CD4-positive, alpha-beta T cell (primary cell): ENCODE measurements around the gene SIL1. TPM values are rescaled to one million over a fixed set of nuclear protein-coding genes. Genes with fewer than 3 reads are reported as not detected.
"Not testable (repeated sequence)": the region's sequence is repeated elsewhere in the genome, so short reads cannot be mapped to it uniquely, and the experiment has no call there.

ENCODE experiments used
- ATAC-seq: fragments of 200-7000 bp; cut with Tn5 transposase; one replicate; pipeline ENCODE4 v1.10.0; 2022; ENCODE audit warnings: mild to moderate bottlenecking; ENCODE audit not compliant: poor library complexity
- CTCF ChIA-PET: fragments of 350-600 bp; sonication (Branson Sonifier 250); formaldehyde crosslinking; loops from one replicate; lab custom pipeline; 2021; ENCODE audit warnings: antibody characterized with exemption, inconsistent platforms; lab: Charles Lee
- POLR2A ChIA-PET: fragments of 350-600 bp; sonication (Branson Sonifier 250); formaldehyde crosslinking; loops from one replicate; lab custom pipeline; 2021; ENCODE audit warnings: antibody characterized with exemption, inconsistent platforms; lab: Charles Lee
- DNase-seq, 14 experiments: peaks; one replicate each; pipeline ENCODE4 v3.0.0-alpha.2; 2013 to 2020; ENCODE audit warnings: mixed read lengths in 2 of 14
- H3K27ac ChIP-seq, 2 donors: one replicate each; pipeline versions ENCODE4 v1.5.1 to v1.7.0; 2013; ENCODE audit warnings: low read length in 2 of 2, low read depth in 1 of 2, mild to moderate bottlenecking in 1 of 2
- H3K27me3 ChIP-seq, 2 experiments: 1 replicate in 1 of 2; 2 replicates in 1 of 2; pipeline versions ENCODE4 v1.6.1 to v1.7.0; 2013; ENCODE audit warnings: low read length in 2 of 2, control low read depth in 1 of 2, mild to moderate bottlenecking in 1 of 2, moderate library complexity in 1 of 2; ENCODE audit not compliant: insufficient read depth in 2 of 2, control insufficient read depth in 1 of 2
- H3K36me3 ChIP-seq: one replicate; pipeline ENCODE4 v1.6.1; 2013; ENCODE audit warnings: low read length, control low read depth; ENCODE audit not compliant: insufficient read depth
- H3K4me1 ChIP-seq: one replicate; pipeline ENCODE4 v1.6.1; 2013; ENCODE audit warnings: low read length, control low read depth; ENCODE audit not compliant: insufficient read depth
- H3K4me3 ChIP-seq: one replicate; pipeline ENCODE4 v1.5.1; 2013; ENCODE audit warnings: mild to moderate bottlenecking, low read length, moderate library complexity
- H3K9me3 ChIP-seq, 2 experiments: 1 replicate in 1 of 2; 2 replicates in 1 of 2; pipeline versions ENCODE4 v1.6.1 to v1.7.0; 2013; ENCODE audit warnings: low read length in 2 of 2, mild to moderate bottlenecking in 2 of 2, control low read depth in 1 of 2, moderate library complexity in 1 of 2; ENCODE audit not compliant: control insufficient read depth in 1 of 2, insufficient read depth in 1 of 2
- H3K27ac Mint-ChIP-seq: one replicate; pipeline ENCODE4 v1.8.0; 2020; ENCODE audit warnings: mixed read lengths
- H3K27me3 Mint-ChIP-seq: one replicate; pipeline ENCODE4 v1.8.0; 2021; ENCODE audit warnings: mixed read lengths
- H3K36me3 Mint-ChIP-seq: one replicate; pipeline ENCODE4 v1.8.0; 2021; ENCODE audit warnings: low read depth, mixed read lengths
- H3K4me1 Mint-ChIP-seq: one replicate; pipeline ENCODE4 v1.8.0; 2021; ENCODE audit warnings: low read depth, mixed read lengths
- H3K4me3 Mint-ChIP-seq: one replicate; pipeline ENCODE4 v1.8.0; 2020; ENCODE audit warnings: mild to moderate bottlenecking, mixed read lengths
- H3K9me3 Mint-ChIP-seq: one replicate; pipeline ENCODE4 v1.8.0; 2020; ENCODE audit warnings: mixed read lengths
- CTCF ChIP-seq: fragments of 200-600 bp; IDR thresholded peaks from one replicate; pipeline ENCODE4 v1.8.0; 2022; ENCODE audit warnings: antibody characterized with exemption, mild to moderate bottlenecking
- intact Hi-C, 2 experiments: fragments of 100-400 bp; cut with DNase I in 1 of 2; cut with micrococcal nuclease in 1 of 2; formaldehyde crosslinking; loops; one replicate each; pipeline versions ENCODE4 v1.15.1 to v1.9.0; 2023 to 2025; cut with DNase I, micrococcal nuclease
- total RNA-seq, 174 experiments: library from RNA in 2 of 174; stranded (reverse) in 2 of 174; gene quantifications; one replicate each; pipeline ENCODE4 v1.2.3 and lab custom pipeline; 2021 to 2026

SIL1 gene
- total RNA-seq, 2 experiments from 2014 or later = 5.6 to 9.2 TPM

GRCh38 chr5:138922494-138922893, 275.7 kb downstream of the SIL1 start:
- H3K9me3 Mint-ChIP-seq = no peaks in the 10 kb centered on the region
- no peak overlapping the region for H3K27ac Mint-ChIP-seq
- no peaks in the 10 kb centered on the region for H3K36me3 Mint-ChIP-seq
- H3K27me3 ChIP-seq = no peaks in the 10 kb centered on the region
- ChIA-PET POLR2A (no interaction called here), CTCF (interaction anchor here (0.7 kb wide), 1 partner anchor 180 kb away, joined by 3 read pairs; no protein-coding TSS in a partner anchor)
- no peak for TF ChIP-seq CTCF
- H3K4me3 Mint-ChIP-seq = no peak overlapping the region
- H3K4me1 ChIP-seq = no peaks in the 10 kb centered on the region
- ATAC-seq (no peak), DNase-seq (no peak)
- H3K27ac ChIP-seq = no peak overlapping the region
- no peaks in the 10 kb centered on the region for H3K4me1 Mint-ChIP-seq
- intact Hi-C loops = no loop called here
- no peaks in the 10 kb centered on the region for H3K27me3 Mint-ChIP-seq
- H3K36me3 ChIP-seq = no peaks in the 10 kb centered on the region
- no peaks in the 10 kb centered on the region for H3K9me3 ChIP-seq
- no peak overlapping the region for H3K4me3 ChIP-seq

GRCh38 chr5:138921362-138921761, 276.8 kb downstream of the SIL1 start:
- H3K27me3 Mint-ChIP-seq, H3K4me1 Mint-ChIP-seq, intact Hi-C loops, H3K36me3 Mint-ChIP-seq, H3K4me3 ChIP-seq, H3K9me3 Mint-ChIP-seq, H3K9me3 ChIP-seq, H3K27ac Mint-ChIP-seq, H3K27me3 ChIP-seq, H3K27ac ChIP-seq, DNase-seq, H3K4me1 ChIP-seq, H3K36me3 ChIP-seq, H3K4me3 Mint-ChIP-seq, POLR2A ChIA-PET, ATAC-seq, CTCF ChIA-PET: not testable (repeated sequence)

- no peaks in the 10 kb centered on the region for H3K4me1 Mint-ChIP-seq
- no peaks in the 10 kb centered on the region for H3K27me3 ChIP-seq
- ChIA-PET CTCF (no interaction called here), POLR2A (no interaction called here)
- H3K4me1 ChIP-seq = no peaks in the 10 kb centered on the region
- H3K27ac Mint-ChIP-seq = no peak overlapping the region
- no peaks in the 10 kb centered on the region for H3K9me3 ChIP-seq
- H3K9me3 Mint-ChIP-seq = no peaks in the 10 kb centered on the region
- no peak for DNase-seq
- TF ChIP-seq CTCF = no peak
- no peak overlapping the region for H3K27ac ChIP-seq
- H3K36me3 Mint-ChIP-seq = no peaks in the 10 kb centered on the region
- ATAC-seq = no peak
- no peaks in the 10 kb centered on the region for H3K27me3 Mint-ChIP-seq
- H3K36me3 ChIP-seq = no peaks in the 10 kb centered on the region
- H3K4me3 Mint-ChIP-seq = no peak overlapping the region
- H3K4me3 ChIP-seq = no peak overlapping the region
- intact Hi-C loops = no loop called here
These were observed 278.0 kb downstream of the SIL1 start for GRCh38 chr5:138920181-138920580.

- no peak for TF ChIP-seq CTCF
- CTCF ChIA-PET = no interaction called here
- Histone ChIP-seq H3K4me3 (no peak overlapping the region), H3K9me3 (no peaks in the 10 kb centered on the region), H3K36me3 (no peaks in the 10 kb centered on the region), H3K27me3 (no peaks in the 10 kb centered on the region), H3K4me1 (no peaks in the 10 kb centered on the region), H3K27ac (no peak overlapping the region)
- Mint-ChIP-seq H3K4me1 (no peaks in the 10 kb centered on the region), H3K27me3 (no peaks in the 10 kb centered on the region), H3K36me3 (no peaks in the 10 kb centered on the region), H3K9me3 (no peaks in the 10 kb centered on the region), H3K4me3 (no peak overlapping the region), H3K27ac (no peak overlapping the region)
- ATAC-seq (no peak), DNase-seq (no peak)
- intact Hi-C loops = no loop called here
- POLR2A ChIA-PET = no interaction called here
These were observed 279.5 kb downstream of the SIL1 start for GRCh38 chr5:138918686-138919085.
